K562 (cell line): ENCODE measurements around the gene SELENOW. TPM values are rescaled to one million over a fixed set of nuclear protein-coding genes. Genes with fewer than 3 reads are reported as not detected.

Source experiments
- ATAC-seq: fragments of 200-7000 bp; cut with Tn5 transposase; 3 replicates; pipeline ENCODE4 v1.9.1; 2020; ENCODE audit warnings: moderate library complexity
- BruUV-seq: library from RNA; stranded (reverse); fragments of 400-500 nt; replicated peaks from 2 replicates; lab custom pipeline; 2021; lab: Mats Ljungman, UMichigan
- CTCF ChIA-PET: fragments of 300-600 bp; formaldehyde crosslinking; extraction: SDS; loops from one replicate; lab custom pipeline; 2021; ENCODE audit warnings: low intra/inter-chr PET ratio; lab: Yijun Ruan, JAX
- POLR2A ChIA-PET: fragments of 300-600, 350-650 bp; sonication (Branson Sonifier 250); formaldehyde crosslinking; extraction: SDS; loops from one replicate; lab custom pipeline; 2021; ENCODE audit warnings: antibody characterized with exemption, inconsistent platforms; lab: Yijun Ruan, JAX
- DNase-seq, 4 experiments: peaks; one replicate each; pipeline versions ENCODE4 v3.0.0 to v3.0.0-alpha.2; 2011 to 2018; ENCODE audit warnings: low spot score in 3 of 4, mixed read lengths in 3 of 4; ENCODE audit errors: extremely low read depth in 1 of 4
- FAIRE-seq: peaks from 2 replicates; lab custom pipeline; 2011; peaks lifted over from hg19 to GRCh38; lab: Jason Lieb, UNC
- H2AFZ ChIP-seq: 2 replicates; pipeline ENCODE4 v1.6.0; 2011; ENCODE audit warnings: low read depth, low read length, control low read depth, inconsistent platforms
- H3K27ac ChIP-seq: fragments of 200-600 bp; 3 replicates; pipeline ENCODE4 v1.8.0; 2011; ENCODE audit warnings: low read depth, mild to moderate bottlenecking, control low read depth, inconsistent platforms, low read length, moderate library complexity, mixed read lengths; ENCODE audit errors: extremely low read depth
- H3K27me3 ChIP-seq, 2 experiments: fragments of 300-600 bp in 1 of 2; 2 replicates in 1 of 2; 3 replicates in 1 of 2; pipeline versions ENCODE4 v1.6.0 to v1.8.0; 2011; ENCODE audit warnings: inconsistent platforms in 2 of 2, low read length in 2 of 2, mild to moderate bottlenecking in 1 of 2, mixed read lengths in 1 of 2, moderate library complexity in 1 of 2; ENCODE audit not compliant: control insufficient read depth in 2 of 2, insufficient read depth in 2 of 2
- H3K36me3 ChIP-seq: fragments of 300-600 bp; 3 replicates; pipeline ENCODE4 v1.8.0; 2011; ENCODE audit warnings: mild to moderate bottlenecking, low read length, inconsistent platforms; ENCODE audit not compliant: control insufficient read depth, insufficient read depth
- H3K4me1 ChIP-seq, 2 experiments: fragments of 200-600 bp in 1 of 2; replicated peaks in 1 of 2; 2 replicates in 1 of 2; 3 replicates in 1 of 2; pipeline versions ENCODE4 v1.5.1 to v1.8.0; 2011; ENCODE audit warnings: inconsistent platforms in 2 of 2, low read length in 2 of 2, mild to moderate bottlenecking in 1 of 2, mixed read lengths in 1 of 2, moderate library complexity in 1 of 2; ENCODE audit not compliant: control insufficient read depth in 2 of 2, insufficient read depth in 2 of 2
- H3K4me2 ChIP-seq: 2 replicates; pipeline ENCODE4 v1.6.1; 2011; ENCODE audit warnings: low read length, control low read depth, inconsistent platforms, mixed read lengths; ENCODE audit not compliant: insufficient read depth
- H3K4me3 ChIP-seq: fragments of 200-600 bp; sonication (generic), shearing (Covaris generic); 2 replicates; pipeline ENCODE4 v1.5.1; 2016; ENCODE audit warnings: control low read depth, inconsistent platforms
- H3K79me2 ChIP-seq: fragments of 200-600 bp; 3 replicates; pipeline ENCODE4 v1.8.0; 2011; ENCODE audit warnings: low read length, inconsistent platforms; ENCODE audit not compliant: control insufficient read depth, insufficient read depth
- H3K9ac ChIP-seq, 2 experiments: 2 replicates each; pipeline versions ENCODE4 v1.6.0 to v1.6.1; 2011; ENCODE audit warnings: low read depth in 2 of 2, low read length in 2 of 2, control low read depth in 1 of 2, inconsistent platforms in 1 of 2, mild to moderate bottlenecking in 1 of 2, mixed read lengths in 1 of 2; ENCODE audit not compliant: insufficient read depth in 1 of 2
- H3K9me1 ChIP-seq: one replicate; pipeline ENCODE4 v1.6.0; 2011; ENCODE audit warnings: inconsistent platforms, mild to moderate bottlenecking, low read length, moderate library complexity; ENCODE audit not compliant: control insufficient read depth, insufficient read depth
- H3K9me3 ChIP-seq: replicated peaks from 2 replicates; pipeline ENCODE4 v1.5.1; 2011; ENCODE audit warnings: low read depth, low read length, inconsistent platforms; ENCODE audit not compliant: control insufficient read depth, insufficient read depth
- H4K20me1 ChIP-seq: replicated peaks from 2 replicates; pipeline ENCODE4 v1.6.1; 2011; ENCODE audit warnings: low read length, inconsistent platforms, mixed read lengths; ENCODE audit not compliant: control insufficient read depth, insufficient read depth
- RNF2 ChIP-seq: sonication (generic); IDR thresholded peaks from 2 replicates; pipeline ENCODE4 v1.6.1; 2016
- WGBS: fragments of 100-300 bp; shearing (Covaris generic); methylation state at CpG from one replicate; pipeline ENCODE4 v1.1.6; 2016; ENCODE audit warnings: low coverage, mixed read lengths; ENCODE audit not compliant: insufficient coverage; ENCODE audit errors: missing lambda C conversion rate; 5-methylcytosine and 5-hydroxymethylcytosine counted together
- in situ Hi-C: fragments of 300-500 bp; cut with MboI; formaldehyde crosslinking; loops from 4 replicates; pipeline ENCODE4 v1.15.0; 2018; ENCODE audit warnings: inconsistent platforms, mixed read lengths
- intact Hi-C: fragments of 100-400 bp; cut with micrococcal nuclease; formaldehyde crosslinking; loops from 2 replicates; pipeline ENCODE4 v1.14.2; 2022
- polyA plus RNA-seq, 8 experiments: library from polyadenylated mRNA; depleted of rRNA in 4 of 8; stranded (reverse) in 5 of 8; unstranded in 3 of 8; fragments of >200 nt; fragmentation: Nextera tagmentation in 2 of 8; fragmentation: Illumina TruSeq in 1 of 8; extraction: Ambion mirVana in 2 of 8; extraction: Trizol in 1 of 8; gene quantifications; 2 replicates each; pipeline versions ENCODE4 v1.2.1 to v1.2.3, GENCODE V29; 2011 to 2014; ENCODE audit warnings: inconsistent platforms in 1 of 8, missing spikeins in 1 of 8
- total RNA-seq, 7 experiments: library from RNA; depleted of rRNA in 6 of 7; stranded (reverse); fragments of >200 nt in 6 of 7; fragmentation: Illumina TruSeq in 2 of 7; extraction: Trizol in 2 of 7; gene quantifications; 2 replicates each; pipeline versions ENCODE4 v1.2.1 to v1.2.3, GENCODE V29; 2011 to 2021; ENCODE audit warnings: low replicate concordance in 1 of 7
- TF ChIP-seq, protein P1 (sequence below): IDR thresholded peaks from 3 replicates; pipeline ENCODE4 v1.6.1; 2011; ENCODE audit warnings: borderline replicate concordance, mild to moderate bottlenecking; ENCODE audit not compliant: insufficient read length, insufficient read depth

Gene SELENOW
- total and polyA plus RNA-seq, 9 of the 15 experiments (the other 6 are each of a cell fraction or from before 2014, with no cell fraction given), result 91.9 to 279 (median 156) TPM

DNA sequence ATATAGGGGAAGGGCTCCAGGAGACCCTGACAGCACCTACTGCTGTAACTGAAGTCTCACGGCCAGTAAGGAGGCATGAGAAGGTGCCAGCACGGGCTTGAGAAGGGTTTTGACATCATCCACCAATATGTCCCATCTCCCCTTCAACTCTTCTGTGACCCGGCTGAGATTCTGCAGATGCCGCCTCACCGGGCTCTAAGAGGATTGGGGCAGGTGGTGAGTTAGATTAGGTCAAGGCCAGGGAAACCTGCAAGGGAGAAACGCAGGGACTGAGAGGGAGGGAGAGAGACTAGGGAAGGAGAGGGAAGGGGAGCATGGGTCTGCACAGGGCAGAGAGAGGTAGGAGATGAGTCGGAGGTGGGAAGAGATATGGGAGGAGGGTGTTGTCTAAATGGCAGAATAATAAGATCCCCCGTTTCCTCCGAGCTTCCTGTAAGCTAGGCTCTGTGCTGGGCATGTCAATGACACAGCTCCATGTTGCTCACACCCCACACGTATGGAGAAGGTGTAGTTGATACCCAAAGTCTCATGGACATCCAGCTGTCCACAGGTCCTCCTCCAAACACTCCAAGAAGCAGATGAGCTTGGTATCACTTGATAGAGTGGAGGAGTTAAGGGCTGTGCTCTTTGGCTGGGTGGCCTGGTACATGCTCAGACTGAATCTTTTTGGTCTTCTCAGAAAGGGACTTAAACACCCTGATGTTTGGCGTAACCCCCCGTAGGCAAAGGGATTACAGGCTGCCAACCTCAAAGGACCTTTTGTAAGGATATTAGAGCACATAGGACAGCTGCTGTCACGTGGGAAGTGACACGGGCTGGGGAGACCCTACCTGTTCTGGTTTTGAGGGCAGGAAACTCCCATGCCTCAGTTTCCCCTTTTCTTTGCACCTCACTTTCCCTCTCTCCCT lies 19.7 kb downstream of the SELENOW start:
- POLR2A ChIA-PET, result interaction anchor here (0.8 kb wide), 1 partner anchor 31 kb away, joined by 4 read pairs; no protein-coding TSS in a partner anchor
- 4% methylated on average over 14 of the region's 14 CpGs for WGBS
- no peak overlapping the region for H3K4me3 ChIP-seq
- TF ChIP-seq, protein P1, sequence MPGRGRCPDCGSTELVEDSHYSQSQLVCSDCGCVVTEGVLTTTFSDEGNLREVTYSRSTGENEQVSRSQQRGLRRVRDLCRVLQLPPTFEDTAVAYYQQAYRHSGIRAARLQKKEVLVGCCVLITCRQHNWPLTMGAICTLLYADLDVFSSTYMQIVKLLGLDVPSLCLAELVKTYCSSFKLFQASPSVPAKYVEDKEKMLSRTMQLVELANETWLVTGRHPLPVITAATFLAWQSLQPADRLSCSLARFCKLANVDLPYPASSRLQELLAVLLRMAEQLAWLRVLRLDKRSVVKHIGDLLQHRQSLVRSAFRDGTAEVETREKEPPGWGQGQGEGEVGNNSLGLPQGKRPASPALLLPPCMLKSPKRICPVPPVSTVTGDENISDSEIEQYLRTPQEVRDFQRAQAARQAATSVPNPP, result no peak
- TF ChIP-seq RNF2, result no peak
- H3K36me3 ChIP-seq, result no peaks in the 10 kb centered on the region
- H3K9ac ChIP-seq, result no peak overlapping the region
- BruUV-seq, result no TSS peak
- in situ Hi-C loops (no loop called here), intact Hi-C loops (no loop called here)
- H3K27ac ChIP-seq, result no peak overlapping the region
- CTCF ChIA-PET, result no interaction called here
- H2AFZ ChIP-seq, result no peak overlapping the region
- no peaks in the 10 kb centered on the region for H3K9me1 ChIP-seq
- H3K79me2 ChIP-seq, result no peaks in the 10 kb centered on the region
- H4K20me1 ChIP-seq, result no peaks in the 10 kb centered on the region
- FAIRE-seq (no peak), DNase-seq (no peak), ATAC-seq (no peak; the same call in 2 of the 3 replicates)
- 0 out of 2 replicates have a peak, but pooled peaks cover 2% of the 10 kb centered on the region for H3K9me3 ChIP-seq
- no peaks in the 10 kb centered on the region; a peak in 1 of 5 replicates for H3K4me1 ChIP-seq
- H3K4me2 ChIP-seq, result no peak overlapping the region
- H3K27me3 ChIP-seq, result peaks cover 8 to 12% of the 10 kb centered on the region in 2 experiments
